Measurements from ENCODE around the gene ZNF629.

DNA sequence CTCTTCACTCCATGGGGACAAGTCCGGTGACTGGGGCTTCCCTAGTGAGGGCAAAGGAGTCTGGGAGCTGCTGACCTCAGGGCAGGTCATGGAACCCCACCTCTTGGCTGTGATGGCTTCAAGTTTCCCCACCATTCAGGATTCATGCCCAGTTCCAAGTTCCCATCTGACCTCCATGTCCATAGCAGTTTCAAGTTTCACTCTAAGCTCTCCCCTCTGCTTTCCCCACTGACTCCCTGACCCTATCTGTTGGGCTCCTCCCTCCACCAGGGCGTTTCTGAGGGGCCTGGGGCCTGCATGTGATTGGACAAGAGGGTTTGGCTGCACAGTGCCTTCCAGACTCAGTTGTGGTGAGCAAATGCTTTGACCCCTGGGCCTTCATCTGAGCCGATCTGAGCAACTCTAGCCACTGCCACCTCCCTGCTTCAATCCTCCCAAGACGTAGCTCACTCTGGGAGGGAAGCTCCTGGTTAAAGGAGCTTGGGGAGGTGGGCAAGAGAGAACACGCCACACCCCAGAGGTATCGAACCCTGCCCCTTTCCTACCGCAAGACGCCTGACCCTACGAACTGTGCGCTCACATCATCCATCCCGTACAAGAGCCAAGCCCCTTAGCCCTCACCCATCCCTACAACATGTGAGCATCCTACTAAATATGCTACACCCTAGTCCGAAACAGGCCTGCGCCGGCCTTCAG is 8.3 kb downstream of the ZNF629 start:
- TF ChIP-seq, protein P1, sequence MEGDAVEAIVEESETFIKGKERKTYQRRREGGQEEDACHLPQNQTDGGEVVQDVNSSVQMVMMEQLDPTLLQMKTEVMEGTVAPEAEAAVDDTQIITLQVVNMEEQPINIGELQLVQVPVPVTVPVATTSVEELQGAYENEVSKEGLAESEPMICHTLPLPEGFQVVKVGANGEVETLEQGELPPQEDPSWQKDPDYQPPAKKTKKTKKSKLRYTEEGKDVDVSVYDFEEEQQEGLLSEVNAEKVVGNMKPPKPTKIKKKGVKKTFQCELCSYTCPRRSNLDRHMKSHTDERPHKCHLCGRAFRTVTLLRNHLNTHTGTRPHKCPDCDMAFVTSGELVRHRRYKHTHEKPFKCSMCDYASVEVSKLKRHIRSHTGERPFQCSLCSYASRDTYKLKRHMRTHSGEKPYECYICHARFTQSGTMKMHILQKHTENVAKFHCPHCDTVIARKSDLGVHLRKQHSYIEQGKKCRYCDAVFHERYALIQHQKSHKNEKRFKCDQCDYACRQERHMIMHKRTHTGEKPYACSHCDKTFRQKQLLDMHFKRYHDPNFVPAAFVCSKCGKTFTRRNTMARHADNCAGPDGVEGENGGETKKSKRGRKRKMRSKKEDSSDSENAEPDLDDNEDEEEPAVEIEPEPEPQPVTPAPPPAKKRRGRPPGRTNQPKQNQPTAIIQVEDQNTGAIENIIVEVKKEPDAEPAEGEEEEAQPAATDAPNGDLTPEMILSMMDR (IDR thresholded peaks at IDR 0.05): no peak
- TF ChIP-seq POLR2A (IDR thresholded peaks at IDR 0.05): no peak
